ENCODE data around the gene SRD5A1. TPM values are rescaled to one million over a fixed set of nuclear protein-coding genes. Genes with fewer than 3 reads are reported as not detected.

SRD5A1 gene
- total RNA-seq, 3 donors from 2014 or later: 3.6 to 10.6 (median 7.0) TPM

GRCh38 chr5:6649681-6650080, 16.4 kb downstream of the SRD5A1 start:
- intact Hi-C loops (cut with DNase I; ENCODE audit: low total_unique reads): loop anchor here (5.0 kb wide), 1 partner anchor 362 kb away; no protein-coding TSS in a partner anchor
- TF ChIP-seq POLR2A (IDR thresholded peaks at IDR 0.05) (no peak), CTCF (IDR thresholded peaks at IDR 0.05) (no peak), POLR2AphosphoS5 (IDR thresholded peaks at IDR 0.05) (no peak)
- H3K27ac ChIP-seq: no peak overlapping the region
- H3K27me3 ChIP-seq: no peaks in the 10 kb centered on the region
- H3K4me3 ChIP-seq: no peak overlapping the region
- DNase-seq (ENCODE audit: low spot score in 2 of 2): no peak
- no peaks in the 10 kb centered on the region for H3K4me1 ChIP-seq
- no peaks in the 10 kb centered on the region for H3K36me3 ChIP-seq
- H3K9me3 ChIP-seq: no peaks in the 10 kb centered on the region

GRCh38 chr5:6652025-6652424, 18.8 kb downstream of the SRD5A1 start:
- intact Hi-C loops (cut with DNase I; ENCODE audit: low total_unique reads): no loop called here
- Histone ChIP-seq H3K4me3 (no peak overlapping the region), H3K36me3 (peaks cover 8% of the 10 kb centered on the region), H3K4me1 (no peaks in the 10 kb centered on the region), H3K27ac (no peak overlapping the region), H3K27me3 (no peaks in the 10 kb centered on the region), H3K9me3 (peaks cover 1 to 9% of the 10 kb centered on the region in 2 donors)
- no peak for DNase-seq (ENCODE audit: low spot score in 2 of 2)
- TF ChIP-seq POLR2A (IDR thresholded peaks at IDR 0.05) (no peak), CTCF (IDR thresholded peaks at IDR 0.05) (no peak), POLR2AphosphoS5 (IDR thresholded peaks at IDR 0.05) (no peak)

- Histone ChIP-seq H3K27me3 (no peaks in the 10 kb centered on the region), H3K4me1 (no peaks in the 10 kb centered on the region), H3K9me3 (peaks cover 7 to 9% of the 10 kb centered on the region in 2 donors), H3K27ac (no peak overlapping the region), H3K4me3 (no peak overlapping the region), H3K36me3 (peaks cover 10% of the 10 kb centered on the region)
- TF ChIP-seq POLR2A (IDR thresholded peaks at IDR 0.05): no peak
- no peak for TF ChIP-seq POLR2AphosphoS5 (IDR thresholded peaks at IDR 0.05)
- TF ChIP-seq CTCF (IDR thresholded peaks at IDR 0.05): no peak
- intact Hi-C loops (cut with DNase I; ENCODE audit: low total_unique reads): no loop called here
- DNase-seq (ENCODE audit: low spot score in 2 of 2): no peak
These were observed 22.2 kb downstream of the SRD5A1 start for GRCh38 chr5:6655432-6655831.

GRCh38 chr5:6656680-6657079, 23.4 kb downstream of the SRD5A1 start:
- Histone ChIP-seq H3K27ac (no peak overlapping the region), H3K9me3 (peaks cover 7 to 9% of the 10 kb centered on the region in 2 donors), H3K4me1 (no peaks in the 10 kb centered on the region), H3K27me3 (no peaks in the 10 kb centered on the region), H3K4me3 (no peak overlapping the region), H3K36me3 (peaks cover 10% of the 10 kb centered on the region)
- intact Hi-C loops (cut with DNase I; ENCODE audit: low total_unique reads): no loop called here
- no peak for DNase-seq (ENCODE audit: low spot score in 2 of 2)
- TF ChIP-seq POLR2AphosphoS5 (IDR thresholded peaks at IDR 0.05): no peak
- TF ChIP-seq CTCF (IDR thresholded peaks at IDR 0.05): no peak

GRCh38 chr5:6659941-6660684, 26.9 kb downstream of the SRD5A1 start:
- intact Hi-C loops (cut with DNase I; ENCODE audit: low total_unique reads): no loop called here
- Histone ChIP-seq H3K9me3 (peaks cover 7 to 9% of the 10 kb centered on the region in 2 donors), H3K4me1 (no peaks in the 10 kb centered on the region), H3K36me3 (peaks cover 10% of the 10 kb centered on the region), H3K27me3 (no peaks in the 10 kb centered on the region), H3K4me3 (no peak overlapping the region), H3K27ac (no peak overlapping the region)
- TF ChIP-seq POLR2A (IDR thresholded peaks at IDR 0.05) (no peak), CTCF (IDR thresholded peaks at IDR 0.05) (no peak), POLR2AphosphoS5 (IDR thresholded peaks at IDR 0.05) (no peak)
- DNase-seq (ENCODE audit: low spot score in 2 of 2): no peak
